Activated naive CD4-positive, alpha-beta T cell treated with anti-CD3 and anti-CD28 coated beads, Interleukin-2, amount 50 U/mL, for 24 hours (primary cell): ENCODE measurements around the gene SH3BP4.

ENCODE experiments used
- H3K27ac Mint-ChIP-seq: one replicate; pipeline ENCODE4 v1.8.0; 2021; ENCODE audit warnings: mild to moderate bottlenecking, mixed read lengths
- H3K27me3 Mint-ChIP-seq: one replicate; pipeline ENCODE4 v1.8.0; 2021; ENCODE audit warnings: mixed read lengths
- H3K36me3 Mint-ChIP-seq: one replicate; pipeline ENCODE4 v1.8.0; 2021; ENCODE audit warnings: mixed read lengths
- H3K4me1 Mint-ChIP-seq: one replicate; pipeline ENCODE4 v1.8.0; 2021; ENCODE audit warnings: mixed read lengths
- H3K4me3 Mint-ChIP-seq: one replicate; pipeline ENCODE4 v1.8.0; 2021; ENCODE audit warnings: mild to moderate bottlenecking, mixed read lengths
- H3K9me3 Mint-ChIP-seq: one replicate; pipeline ENCODE4 v1.8.0; 2021; ENCODE audit warnings: mixed read lengths

Gene SH3BP4

DNA sequence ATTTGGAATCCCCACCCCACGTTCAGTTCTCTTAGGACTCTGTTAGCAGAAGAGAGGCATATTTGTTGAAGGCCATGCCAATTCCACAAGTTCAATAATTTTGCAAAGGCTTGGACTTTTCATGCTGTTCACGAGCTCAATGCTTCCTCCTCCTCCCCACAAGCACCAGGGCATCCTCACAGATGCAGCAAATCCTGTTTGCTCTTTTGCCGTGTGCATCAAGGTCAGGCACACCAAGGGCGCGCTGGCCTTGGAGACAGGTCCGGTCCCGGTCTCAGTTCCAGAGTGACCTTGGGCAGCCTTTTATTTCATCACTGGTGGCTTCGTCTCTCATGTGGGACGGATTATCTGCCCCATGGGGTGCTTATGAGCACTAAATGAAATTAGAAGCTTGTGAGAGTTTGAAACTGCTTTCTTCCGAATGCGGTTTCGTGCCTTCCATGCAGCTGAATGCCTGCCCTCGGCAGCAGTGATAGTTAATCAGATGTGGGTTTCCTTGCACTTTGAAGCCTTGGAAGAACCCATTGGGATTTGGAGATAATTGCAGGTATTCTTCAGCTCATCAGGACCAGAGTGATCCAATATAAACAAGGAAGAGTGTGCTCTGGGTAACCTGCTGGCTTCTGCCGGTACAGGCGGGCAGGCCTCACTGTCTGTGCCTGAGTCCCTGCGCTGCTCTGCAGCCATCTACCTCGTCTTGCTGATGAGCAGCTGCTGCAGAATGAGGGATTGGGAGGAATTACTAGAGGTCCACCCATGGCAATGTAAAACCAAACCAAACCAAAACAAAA is 140.8 kb downstream of the SH3BP4 start:
- Mint-ChIP-seq H3K27me3 (peaks cover 12% of the 10 kb centered on the region), H3K9me3 (no peaks in the 10 kb centered on the region), H3K4me1 (no peaks in the 10 kb centered on the region), H3K36me3 (no peaks in the 10 kb centered on the region), H3K4me3 (no peak overlapping the region), H3K27ac (no peak overlapping the region)

DNA sequence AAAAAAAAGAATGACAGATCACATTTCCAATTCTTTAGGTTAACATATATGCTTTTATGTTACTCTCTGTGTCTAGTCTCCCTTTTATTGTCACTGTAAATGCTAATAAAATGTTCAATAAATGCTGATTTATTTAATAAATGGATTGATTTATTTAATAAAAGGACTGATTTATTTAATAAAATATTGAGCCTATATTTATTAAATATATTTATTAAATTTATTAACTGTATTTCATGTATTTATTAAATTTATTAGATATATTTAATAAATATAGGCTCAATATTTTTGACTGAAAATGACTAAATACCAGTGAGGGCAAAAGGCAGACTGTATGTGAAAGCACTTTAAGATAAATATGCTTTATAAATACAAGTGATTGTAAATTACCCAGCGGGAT is 142.6 kb downstream of the SH3BP4 start:
- Mint-ChIP-seq H3K27me3 (peaks cover 12% of the 10 kb centered on the region), H3K4me1 (no peaks in the 10 kb centered on the region), H3K36me3 (no peaks in the 10 kb centered on the region), H3K9me3 (no peaks in the 10 kb centered on the region), H3K27ac (no peak overlapping the region), H3K4me3 (no peak overlapping the region)

DNA sequence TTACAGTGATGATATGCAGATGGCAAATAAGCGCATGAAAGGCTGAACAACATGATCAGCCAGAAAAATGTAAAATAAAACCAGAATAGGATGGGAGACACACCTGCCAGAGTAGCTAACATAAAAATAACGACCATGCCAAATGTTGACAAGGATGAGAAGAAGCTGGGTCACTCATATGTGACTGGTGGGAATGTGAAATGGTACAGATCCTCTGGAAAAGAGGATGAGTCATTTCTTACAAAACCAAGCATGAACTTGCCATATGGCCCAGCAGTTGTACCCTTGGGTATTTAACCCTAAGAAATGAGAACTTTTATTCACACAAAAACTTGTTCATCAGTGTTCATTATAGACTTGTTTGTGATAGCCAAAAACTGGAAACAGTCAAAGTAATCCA is 143.8 kb downstream of the SH3BP4 start:
- H3K9me3 Mint-ChIP-seq = no peaks in the 10 kb centered on the region
- peaks cover 12% of the 10 kb centered on the region for H3K27me3 Mint-ChIP-seq
- H3K4me1 Mint-ChIP-seq = no peaks in the 10 kb centered on the region
- no peak overlapping the region for H3K4me3 Mint-ChIP-seq
- H3K27ac Mint-ChIP-seq = no peak overlapping the region
- no peaks in the 10 kb centered on the region for H3K36me3 Mint-ChIP-seq

DNA sequence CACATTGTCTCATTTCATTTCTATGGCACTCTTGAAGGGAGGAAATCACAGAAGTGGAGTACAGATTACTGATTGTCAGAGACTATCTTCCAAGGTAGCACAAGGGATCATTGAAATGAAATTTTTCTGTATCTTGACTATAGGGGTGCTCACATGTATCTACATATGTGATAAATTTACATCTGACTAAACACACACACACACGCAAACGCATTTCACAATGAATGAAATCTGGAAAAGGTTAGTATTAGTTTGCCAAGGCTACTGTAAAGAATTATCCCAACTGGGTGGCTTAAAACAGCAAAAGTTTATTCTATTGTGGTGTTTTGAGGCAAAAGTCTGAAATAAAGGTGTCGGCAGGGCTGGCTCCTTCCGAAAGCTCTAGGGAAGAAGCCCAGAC is 144.6 kb downstream of the SH3BP4 start:
- no peaks in the 10 kb centered on the region for H3K9me3 Mint-ChIP-seq
- peaks cover 9% of the 10 kb centered on the region for H3K27me3 Mint-ChIP-seq

DNA sequence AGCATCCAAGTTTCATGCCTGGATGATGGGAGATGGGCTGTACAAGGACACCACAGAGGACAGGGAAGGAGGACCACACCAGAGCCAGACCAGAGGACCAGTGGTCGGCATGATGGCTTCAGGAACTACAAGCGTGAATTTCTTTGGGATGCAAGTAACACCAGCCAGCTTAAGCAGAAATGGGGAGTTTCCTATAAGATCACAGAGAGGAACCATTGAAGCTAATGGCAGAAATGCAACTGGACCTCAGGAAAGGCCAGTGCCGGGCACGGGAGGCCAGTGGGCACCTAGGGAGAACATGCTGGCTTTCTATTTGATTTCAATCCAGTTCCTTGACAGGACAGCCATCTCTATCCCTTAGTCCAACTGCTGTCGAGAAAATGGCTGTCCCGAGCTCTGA is 145.4 kb downstream of the SH3BP4 start:
- H3K27ac Mint-ChIP-seq = no peak overlapping the region
- peaks cover 9% of the 10 kb centered on the region for H3K27me3 Mint-ChIP-seq
- no peaks in the 10 kb centered on the region for H3K4me1 Mint-ChIP-seq

More for the DNA sequence above, 144.6 kb downstream of the SH3BP4 start:
- H3K4me1 Mint-ChIP-seq = no peaks in the 10 kb centered on the region
- H3K27ac Mint-ChIP-seq = no peak overlapping the region
- no peak overlapping the region for H3K4me3 Mint-ChIP-seq
- no peaks in the 10 kb centered on the region for H3K36me3 Mint-ChIP-seq

DNA sequence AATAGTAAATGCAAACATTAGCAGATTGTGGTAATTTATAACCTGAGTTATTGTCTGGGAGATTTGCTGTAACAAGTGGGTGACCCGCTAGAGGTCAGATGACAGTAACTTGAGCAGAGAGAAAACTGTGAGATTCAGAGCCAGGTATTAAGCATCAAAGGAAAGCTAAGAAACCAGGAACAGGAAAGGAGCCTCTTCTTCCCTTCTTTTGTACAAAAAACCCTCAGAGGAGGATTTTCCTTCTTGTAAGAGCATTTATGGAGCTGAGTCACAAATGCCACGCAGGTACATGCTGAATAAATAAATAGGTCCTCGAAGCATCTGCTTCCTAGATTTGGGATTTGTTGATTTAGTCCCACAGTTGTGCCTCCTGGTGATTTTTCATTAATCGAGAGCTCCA is 146.5 kb downstream of the SH3BP4 start:
- Mint-ChIP-seq H3K9me3 (no peaks in the 10 kb centered on the region), H3K27ac (no peak overlapping the region), H3K27me3 (peaks cover 8% of the 10 kb centered on the region), H3K4me1 (no peaks in the 10 kb centered on the region), H3K4me3 (no peak overlapping the region), H3K36me3 (no peaks in the 10 kb centered on the region)

More for the DNA sequence above, 145.4 kb downstream of the SH3BP4 start:
- no peak overlapping the region for H3K4me3 Mint-ChIP-seq
- H3K9me3 Mint-ChIP-seq = no peaks in the 10 kb centered on the region
- H3K36me3 Mint-ChIP-seq = no peaks in the 10 kb centered on the region

DNA sequence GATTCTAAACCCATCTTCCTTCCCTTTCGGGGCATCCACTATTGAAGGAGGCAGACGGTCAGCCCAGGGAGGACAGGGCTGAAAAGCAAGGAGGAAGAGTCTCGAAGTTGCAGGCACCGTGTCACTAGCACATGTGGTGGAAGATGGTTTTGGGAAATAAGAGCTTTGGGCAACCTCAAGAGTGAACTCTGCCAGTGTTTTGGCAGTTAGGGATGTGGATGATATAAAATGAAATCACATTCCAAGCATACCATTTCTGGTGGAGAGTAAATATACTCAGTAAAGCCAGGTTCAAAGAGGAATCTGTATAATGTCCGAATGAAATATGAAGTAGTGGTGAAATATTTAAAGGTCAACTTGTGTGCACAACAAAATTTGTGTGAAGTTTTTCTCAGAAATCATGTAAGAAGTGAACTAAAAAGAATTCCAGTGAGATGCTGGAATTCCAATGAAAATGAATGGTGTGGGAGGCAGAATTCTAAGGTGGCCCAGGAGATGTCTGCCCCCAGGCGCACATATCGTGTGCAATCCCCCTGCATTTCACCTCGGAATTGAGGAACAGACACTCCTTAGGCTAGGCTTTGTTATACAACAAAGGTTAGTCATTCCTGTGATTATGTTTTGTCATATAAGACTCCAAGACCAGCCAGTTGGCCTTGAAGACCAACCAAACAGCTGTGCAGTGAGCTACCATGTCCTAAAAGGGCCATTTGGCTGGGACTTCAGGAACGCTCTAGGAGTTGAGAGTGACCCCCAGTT is 147.1 kb downstream of the SH3BP4 start:
- Mint-ChIP-seq H3K9me3 (no peaks in the 10 kb centered on the region), H3K4me1 (no peaks in the 10 kb centered on the region), H3K4me3 (no peak overlapping the region), H3K27me3 (peaks cover 6% of the 10 kb centered on the region), H3K27ac (no peak overlapping the region), H3K36me3 (no peaks in the 10 kb centered on the region)

DNA sequence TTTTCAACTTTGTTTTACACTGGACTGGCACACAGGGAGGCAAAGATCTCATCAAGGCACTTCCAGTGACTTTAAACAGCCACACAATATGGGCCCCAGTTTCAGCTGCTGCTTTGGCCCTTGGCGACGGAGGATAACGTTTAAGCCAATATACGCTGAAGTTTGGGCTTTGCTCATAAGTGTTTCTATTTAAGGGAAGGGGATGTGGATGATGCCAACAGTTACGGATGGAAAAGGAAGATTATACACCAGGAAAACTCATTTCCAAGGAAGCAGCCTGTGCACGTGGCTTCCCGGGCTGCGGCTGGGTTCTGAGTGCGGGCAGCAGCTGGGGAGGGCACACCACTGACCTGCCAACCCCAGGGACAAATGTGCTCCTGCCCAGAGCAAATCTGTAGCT is 151.1 kb downstream of the SH3BP4 start:
- Mint-ChIP-seq H3K27me3 (peaks cover 3% of the 10 kb centered on the region), H3K27ac (no peak overlapping the region), H3K36me3 (no peaks in the 10 kb centered on the region), H3K9me3 (no peaks in the 10 kb centered on the region), H3K4me1 (no peaks in the 10 kb centered on the region), H3K4me3 (no peak overlapping the region)
